Mammary epithelial cell (primary cell): Measurements from ENCODE around the gene ODF2L.

Source experiments
- CTCF ChIP-seq, 2 donors: IDR thresholded peaks in 1 of 2; conservative IDR thresholded peaks in 1 of 2; 2 replicates each; pipeline ENCODE4 v1.5.1; 2011 to 2012; ENCODE audit warnings: inconsistent platforms in 2 of 2, low read length in 2 of 2, mild to moderate bottlenecking in 2 of 2, control low read depth in 1 of 2, low read depth in 1 of 2; ENCODE audit not compliant: insufficient read depth in 1 of 2; ENCODE audit errors: extremely low read depth in 1 of 2
- EZH2 ChIP-seq: IDR thresholded peaks from 2 replicates; pipeline ENCODE4 v1.6.1; 2012; ENCODE audit warnings: low read length, inconsistent platforms, borderline replicate concordance

- no peak for TF ChIP-seq EZH2
- peak; percentile 76 to 87 for TF ChIP-seq CTCF (conservative IDR thresholded peaks at IDR 0.05 in 1 of 2, IDR thresholded peaks at IDR 0.05 in 1 of 2; ENCODE audit: extremely low read depth in 1 of 2, insufficient read depth in 1 of 2, low read depth in 1 of 2, low read length in 2 of 2)
Observed at GRCh38 chr1:86419277-86419903, 23.3 kb upstream of the ODF2L start.
